GM19023 (cell line): ENCODE results near the gene BAIAP3.

Experiments used
- ATAC-seq: cut with Tn5 transposase; IDR thresholded peaks from one replicate; pipeline ENCODE4 v1.9.1; 2021; ENCODE audit warnings: mild to moderate bottlenecking, moderate library complexity; ENCODE audit not compliant: unreplicated experiment

BAIAP3 gene

GRCh38 chr16:1344499-1344898, 11.1 kb downstream of the BAIAP3 start:
- ATAC-seq, result no peak

GRCh38 chr16:1345087-1345486, 11.6 kb downstream of the BAIAP3 start:
- no peak for ATAC-seq

- ATAC-seq, result no peak
Measured at GRCh38 chr16:1345651-1346421, 12.4 kb downstream of the BAIAP3 start.

GRCh38 chr16:1346422-1347285, 13.2 kb downstream of the BAIAP3 start:
- ATAC-seq, result no peak

- ATAC-seq, result no peak
Measured at GRCh38 chr16:1347286-1347855, 13.9 kb downstream of the BAIAP3 start.

GRCh38 chr16:1347962-1348361, 14.5 kb downstream of the BAIAP3 start:
- ATAC-seq, result no peak

GRCh38 chr16:1348441-1348840, 15.0 kb downstream of the BAIAP3 start:
- ATAC-seq, result no peak

- no peak for ATAC-seq
Measured at GRCh38 chr16:1348926-1349325, 15.5 kb downstream of the BAIAP3 start.

- no peak for ATAC-seq
Measured at GRCh38 chr16:1349351-1349750, 15.9 kb downstream of the BAIAP3 start.

GRCh38 chr16:1349951-1350350, 16.5 kb downstream of the BAIAP3 start:
- ATAC-seq, result no peak

GRCh38 chr16:1350691-1351090, 17.2 kb downstream of the BAIAP3 start:
- no peak for ATAC-seq

GRCh38 chr16:1351215-1351581, 17.8 kb downstream of the BAIAP3 start:
- peak; percentile 8 for ATAC-seq

GRCh38 chr16:1351582-1352362, 18.3 kb downstream of the BAIAP3 start, which contains the start of the genes GNPTG and TSR3:
Gene GNPTG (plus strand): TSS chr16:1351931. CDS start chr16:1351966, 35 bp downstream.
Gene TSR3 (minus strand): TSS chr16:1351878. CDS start chr16:1351804, 74 bp downstream.
- ATAC-seq, result peak; percentile 71

GRCh38 chr16:1354815-1355540, 21.5 kb downstream of the BAIAP3 start:
- no peak for ATAC-seq

GRCh38 chr16:1355591-1355990, 22.1 kb downstream of the BAIAP3 start:
- no peak for ATAC-seq

GRCh38 chr16:1356061-1356900, 22.8 kb downstream of the BAIAP3 start:
- no peak for ATAC-seq

- ATAC-seq, result no peak
Measured at GRCh38 chr16:1357906-1358566, 24.6 kb downstream of the BAIAP3 start.

- ATAC-seq, result no peak
Measured at GRCh38 chr16:1361685-1362360, 28.4 kb downstream of the BAIAP3 start.
